ENCODE data around the gene SLC35G3. TPM values are rescaled to one million over a fixed set of nuclear protein-coding genes. Genes with fewer than 3 reads are reported as not detected.
"Not testable (repeated sequence)": the region's sequence is repeated elsewhere in the genome, so short reads cannot be mapped to it uniquely, and the experiment has no call there.

The SLC35G3 gene
- total RNA-seq, 5 donors from 2014 or later (not counting 1 experiment from before 2014, with no cell fraction given): not detected

DNA sequence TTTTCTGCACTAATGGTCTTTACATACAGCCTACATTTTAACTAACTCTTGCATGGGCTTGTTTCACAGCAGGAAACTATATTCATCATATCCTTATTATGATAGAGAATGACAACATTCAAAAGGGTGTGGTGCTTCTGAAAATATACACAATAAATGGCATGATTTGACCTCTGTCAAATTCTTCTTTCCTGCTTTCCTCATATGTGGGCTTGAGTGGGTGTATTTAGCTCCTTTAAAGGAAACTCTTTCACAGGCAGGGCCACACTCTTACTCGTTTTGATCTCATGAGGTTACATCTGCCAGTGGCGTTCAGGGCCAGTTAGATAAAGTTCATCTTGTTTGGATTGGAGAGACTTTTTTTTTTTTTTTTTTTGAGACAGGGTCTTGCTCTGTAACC, 6.1 kb downstream of the SLC35G3 start:
- WGBS (ENCODE audit: insufficient coverage): no CpG with 5 or more reads among the region's 2 CpGs
- Histone ChIP-seq H3K9me3 (no peaks in the 10 kb centered on the region), H3K27ac (ENCODE audit: low read length) (peak overlapping the region; percentile 15), H3K27me3 (replicated peaks in 1 of 2; ENCODE audit: control insufficient read depth in 2 of 2, extremely low read depth in 1 of 2, insufficient read depth in 2 of 2, low read length in 1 of 2) (no peaks in the 10 kb centered on the region), H3K36me3 (ENCODE audit: control insufficient read depth in 2 of 2, extremely low read depth in 1 of 2, insufficient read depth in 1 of 2, low read length in 1 of 2) (no peaks in the 10 kb centered on the region), H3K4me3 (ENCODE audit: control insufficient read depth in 1 of 2, extremely low read depth in 1 of 2, low read length in 1 of 2) (peak overlapping the region in 1 of 2 donors; percentile 23), H3K4me1 (ENCODE audit: control insufficient read depth in 1 of 2, extremely low read depth in 1 of 2, insufficient read depth in 2 of 2, low read length in 2 of 2) (peaks cover 22 to 46% of the 10 kb centered on the region in 2 experiments)
- H3K9me3 Mint-ChIP-seq: no peaks in the 10 kb centered on the region
- peak; percentile 29 to 70 (median 66) for ATAC-seq (replicated peaks in 1 of 4)
- peaks cover 72 to 73% (median 73%) of the 10 kb centered on the region in 3 donors for H3K4me1 Mint-ChIP-seq
- peak in 1 of 35 experiments; percentile 24 for DNase-seq
- POLR2A ChIA-PET: interaction anchor here in 1 of 2 donors (0.7 to 0.8 kb wide), 2 partner anchors 50 to 53 kb away, joined by 4 to 5 read pairs; no protein-coding TSS in a partner anchor
- CTCF ChIA-PET: interaction anchor here in 1 of 2 donors (0.7 kb wide), 1 partner anchor 172 kb away, joined by 3 read pairs; no protein-coding TSS in a partner anchor
- peak overlapping the region; percentile 31 to 61 (median 48) for H3K4me3 Mint-ChIP-seq
- peaks cover 0 to under 1% of the 10 kb centered on the region in 2 donors for H3K27me3 Mint-ChIP-seq
- peak overlapping the region; percentile 86 to 90 for H3K27ac Mint-ChIP-seq
- H3K36me3 Mint-ChIP-seq: no peaks in the 10 kb centered on the region

DNA sequence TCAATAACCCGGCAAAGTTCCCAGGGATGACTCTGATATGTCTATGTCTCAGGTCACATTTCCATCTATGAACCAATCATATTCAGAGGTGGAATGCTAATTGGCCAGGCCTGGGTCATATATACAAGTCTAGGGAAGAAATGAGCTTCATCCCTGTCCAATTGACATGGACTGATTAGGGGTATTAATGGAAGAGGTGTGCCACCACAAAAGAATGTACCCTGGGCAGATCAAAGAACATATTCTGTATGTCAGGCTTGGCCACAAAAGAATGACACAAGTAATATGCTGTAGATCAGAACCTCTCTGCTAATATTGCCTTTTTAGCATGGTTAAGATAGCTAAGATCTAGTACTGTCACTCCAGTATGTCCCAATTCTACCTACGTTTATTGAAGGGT, 6.7 kb downstream of the SLC35G3 start:
- H3K27me3 Mint-ChIP-seq: no peaks in the 10 kb centered on the region
- peaks cover 17 to 45% of the 10 kb centered on the region in 2 experiments for H3K4me1 ChIP-seq (ENCODE audit: control insufficient read depth in 1 of 2, extremely low read depth in 1 of 2, insufficient read depth in 2 of 2, low read length in 2 of 2)
- peaks cover under 1% of the 10 kb centered on the region for H3K36me3 Mint-ChIP-seq
- no peaks in the 10 kb centered on the region for H3K27me3 ChIP-seq (replicated peaks in 1 of 2; ENCODE audit: control insufficient read depth in 2 of 2, extremely low read depth in 1 of 2, insufficient read depth in 2 of 2, low read length in 1 of 2)
- no peaks in the 10 kb centered on the region for H3K36me3 ChIP-seq (ENCODE audit: control insufficient read depth in 2 of 2, extremely low read depth in 1 of 2, insufficient read depth in 1 of 2, low read length in 1 of 2)
- no peak for ATAC-seq (replicated peaks in 1 of 4)
- no peaks in the 10 kb centered on the region for H3K9me3 ChIP-seq
- H3K27ac Mint-ChIP-seq: peak overlapping the region; percentile 41 to 90
- H3K27ac ChIP-seq (ENCODE audit: low read length): no peak overlapping the region
- no peak for DNase-seq
- H3K4me1 Mint-ChIP-seq: peaks cover 67 to 71% (median 68%) of the 10 kb centered on the region in 3 donors
- WGBS (ENCODE audit: insufficient coverage): no CpG with 5 or more reads among the region's 2 CpGs
- peak overlapping the region in 1 of 3 donors; percentile 61 for H3K4me3 Mint-ChIP-seq
- no peaks in the 10 kb centered on the region for H3K9me3 Mint-ChIP-seq
- no peak overlapping the region for H3K4me3 ChIP-seq (ENCODE audit: control insufficient read depth in 1 of 2, extremely low read depth in 1 of 2, low read length in 1 of 2)
- CTCF ChIA-PET: interaction anchor here in 1 of 2 donors (0.7 kb wide), 1 partner anchor 173 kb away, joined by 3 read pairs; no protein-coding TSS in a partner anchor
- POLR2A ChIA-PET: interaction anchor here in 1 of 2 donors (0.7 to 0.8 kb wide), 2 partner anchors 51 to 53 kb away, joined by 4 to 5 read pairs; no protein-coding TSS in a partner anchor

- Histone ChIP-seq H3K4me3 (ENCODE audit: control insufficient read depth in 1 of 2, extremely low read depth in 1 of 2, low read length in 1 of 2) (no peak overlapping the region), H3K27me3 (replicated peaks in 1 of 2; ENCODE audit: control insufficient read depth in 2 of 2, extremely low read depth in 1 of 2, insufficient read depth in 2 of 2, low read length in 1 of 2) (no peaks in the 10 kb centered on the region), H3K4me1 (ENCODE audit: control insufficient read depth in 1 of 2, extremely low read depth in 1 of 2, insufficient read depth in 2 of 2, low read length in 2 of 2) (peaks cover 17 to 34% of the 10 kb centered on the region in 2 experiments), H3K9me3 (no peaks in the 10 kb centered on the region), H3K27ac (ENCODE audit: low read length) (no peak overlapping the region), H3K36me3 (ENCODE audit: control insufficient read depth in 2 of 2, extremely low read depth in 1 of 2, insufficient read depth in 1 of 2, low read length in 1 of 2) (no peaks in the 10 kb centered on the region)
- POLR2A ChIA-PET: no interaction called here
- WGBS (ENCODE audit: insufficient coverage): no CpG with 5 or more reads among the region's 1 CpG
- H3K4me3 Mint-ChIP-seq: no peak overlapping the region
- peaks cover 2% of the 10 kb centered on the region for H3K36me3 Mint-ChIP-seq
- CTCF ChIA-PET: no interaction called here
- DNase-seq (no peak), ATAC-seq (replicated peaks in 1 of 4) (no peak)
- no peaks in the 10 kb centered on the region for H3K9me3 Mint-ChIP-seq
- H3K4me1 Mint-ChIP-seq: peaks cover 59 to 69% (median 61%) of the 10 kb centered on the region in 3 donors
- H3K27ac Mint-ChIP-seq: peak overlapping the region in 1 of 2 donors; percentile 35
- no peaks in the 10 kb centered on the region for H3K27me3 Mint-ChIP-seq
Measured at GRCh38 chr17:35185849-35186248, 8.3 kb downstream of the SLC35G3 start.

DNA sequence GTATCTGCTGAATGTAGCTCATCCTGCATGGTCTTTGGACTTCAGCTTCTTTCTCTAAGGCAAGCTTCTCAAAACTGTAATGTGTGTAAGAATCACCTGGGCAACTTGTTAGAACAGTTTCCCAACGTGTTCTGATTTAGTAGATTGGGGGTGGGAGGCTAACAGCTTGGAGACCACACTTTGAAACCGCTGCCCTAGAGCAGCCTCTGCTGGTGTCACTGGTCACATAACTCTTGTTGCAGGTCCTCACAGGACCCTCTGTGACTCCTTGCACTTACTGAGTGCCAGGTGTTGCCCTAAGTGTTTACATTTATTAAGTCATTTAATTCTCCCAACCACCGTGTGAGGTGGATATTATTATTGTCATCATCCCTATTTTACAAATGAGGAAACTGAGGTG, 9.9 kb downstream of the SLC35G3 start:
- no peaks in the 10 kb centered on the region for H3K36me3 ChIP-seq (ENCODE audit: control insufficient read depth in 2 of 2, extremely low read depth in 1 of 2, insufficient read depth in 1 of 2, low read length in 1 of 2)
- H3K27ac ChIP-seq (ENCODE audit: low read length): no peak overlapping the region
- H3K9me3 Mint-ChIP-seq: no peaks in the 10 kb centered on the region
- H3K4me1 ChIP-seq (ENCODE audit: control insufficient read depth in 1 of 2, extremely low read depth in 1 of 2, insufficient read depth in 2 of 2, low read length in 2 of 2): peaks cover 22 to 27% of the 10 kb centered on the region in 2 experiments
- POLR2A ChIA-PET: no interaction called here
- H3K9me3 ChIP-seq: no peaks in the 10 kb centered on the region
- peak in 1 of 35 experiments; percentile 16 for DNase-seq
- peaks cover 2% of the 10 kb centered on the region for H3K36me3 Mint-ChIP-seq
- no peak overlapping the region for H3K4me3 Mint-ChIP-seq
- no peak overlapping the region for H3K4me3 ChIP-seq (ENCODE audit: control insufficient read depth in 1 of 2, extremely low read depth in 1 of 2, low read length in 1 of 2)
- peaks cover 54 to 76% (median 63%) of the 10 kb centered on the region in 3 donors for H3K4me1 Mint-ChIP-seq
- no peaks in the 10 kb centered on the region for H3K27me3 Mint-ChIP-seq
- H3K27ac Mint-ChIP-seq: no peak overlapping the region
- no peaks in the 10 kb centered on the region for H3K27me3 ChIP-seq (replicated peaks in 1 of 2; ENCODE audit: control insufficient read depth in 2 of 2, extremely low read depth in 1 of 2, insufficient read depth in 2 of 2, low read length in 1 of 2)
- WGBS (ENCODE audit: insufficient coverage): no CpG with 5 or more reads among the region's 3 CpGs
- ATAC-seq (replicated peaks in 1 of 4): no peak
- CTCF ChIA-PET: no interaction called here

- no peak for ATAC-seq (replicated peaks in 1 of 4)
Measured at GRCh38 chr17:35183332-35183731, 10.9 kb downstream of the SLC35G3 start.

GRCh38 chr17:35179379-35179778, 14.8 kb downstream of the SLC35G3 start:
- ATAC-seq (replicated peaks in 1 of 4); POLR2A ChIA-PET; H3K27me3 Mint-ChIP-seq; H3K27ac ChIP-seq (ENCODE audit: low read length); DNase-seq; H3K27me3 ChIP-seq (replicated peaks in 1 of 2; ENCODE audit: control insufficient read depth in 2 of 2, extremely low read depth in 1 of 2, insufficient read depth in 2 of 2, low read length in 1 of 2); H3K9me3 Mint-ChIP-seq; H3K4me3 Mint-ChIP-seq; H3K9me3 ChIP-seq; H3K36me3 ChIP-seq (ENCODE audit: control insufficient read depth in 2 of 2, extremely low read depth in 1 of 2, insufficient read depth in 1 of 2, low read length in 1 of 2); H3K36me3 Mint-ChIP-seq; H3K4me3 ChIP-seq (ENCODE audit: control insufficient read depth in 1 of 2, extremely low read depth in 1 of 2, low read length in 1 of 2); CTCF ChIA-PET: not testable (repeated sequence)
- H3K4me1 ChIP-seq (ENCODE audit: control insufficient read depth in 1 of 2, extremely low read depth in 1 of 2, insufficient read depth in 2 of 2, low read length in 2 of 2): peaks cover 18 to 40% of the 10 kb centered on the region in 2 experiments
- Mint-ChIP-seq H3K27ac (peak overlapping the region; percentile 18 to 82), H3K4me1 (peaks cover 59 to 80% (median 66%) of the 10 kb centered on the region in 3 donors)
- WGBS (ENCODE audit: insufficient coverage): no CpG with 5 or more reads among the region's 5 CpGs

More at GRCh38 chr17:35183332-35183731, 10.9 kb downstream of the SLC35G3 start:
- ChIA-PET POLR2A (no interaction called here), CTCF (no interaction called here)
- no peaks in the 10 kb centered on the region for H3K36me3 ChIP-seq (ENCODE audit: control insufficient read depth in 2 of 2, extremely low read depth in 1 of 2, insufficient read depth in 1 of 2, low read length in 1 of 2)
- H3K36me3 Mint-ChIP-seq: peaks cover 2% of the 10 kb centered on the region
- H3K9me3 ChIP-seq: no peaks in the 10 kb centered on the region
- H3K27me3 ChIP-seq (replicated peaks in 1 of 2; ENCODE audit: control insufficient read depth in 2 of 2, extremely low read depth in 1 of 2, insufficient read depth in 2 of 2, low read length in 1 of 2): no peaks in the 10 kb centered on the region
- no peaks in the 10 kb centered on the region for H3K9me3 Mint-ChIP-seq
- 93% methylated on average over 2 of the region's 6 CpGs for WGBS (ENCODE audit: insufficient coverage)
- peaks cover 18 to 25% of the 10 kb centered on the region in 2 experiments for H3K4me1 ChIP-seq (ENCODE audit: control insufficient read depth in 1 of 2, extremely low read depth in 1 of 2, insufficient read depth in 2 of 2, low read length in 2 of 2)
- DNase-seq: peak in 1 of 35 experiments; percentile 13
- no peak overlapping the region for H3K4me3 ChIP-seq (ENCODE audit: control insufficient read depth in 1 of 2, extremely low read depth in 1 of 2, low read length in 1 of 2)
- H3K4me1 Mint-ChIP-seq: peaks cover 54 to 74% (median 62%) of the 10 kb centered on the region in 3 donors
- H3K27ac ChIP-seq (ENCODE audit: low read length): no peak overlapping the region
- peak overlapping the region in 1 of 2 donors; percentile 28 for H3K27ac Mint-ChIP-seq
- no peak overlapping the region for H3K4me3 Mint-ChIP-seq
- H3K27me3 Mint-ChIP-seq: no peaks in the 10 kb centered on the region
